GM18873 (cell line): Measurements from ENCODE around the gene COL19A1.
A peak's percentile ranks its signal among the peaks of the same experiment; 100 is the strongest.
"Not testable (repeated sequence)": the region's sequence is repeated elsewhere in the genome, so short reads cannot be mapped to it uniquely, and the experiment has no call there.

Source experiments
- ATAC-seq: cut with Tn5 transposase; IDR thresholded peaks from one replicate; pipeline ENCODE4 v1.9.1; 2021; ENCODE audit warnings: mild to moderate bottlenecking, moderate library complexity, moderate number of reproducible peaks; ENCODE audit not compliant: unreplicated experiment, low FRiP score

Gene COL19A1

GRCh38 chr6:69894578-69895347 is 28.4 kb downstream of the COL19A1 start:
- ATAC-seq = peak; percentile 66

GRCh38 chr6:69895396-69895795 is 29.0 kb downstream of the COL19A1 start:
- ATAC-seq = peak; percentile 26

DNA sequence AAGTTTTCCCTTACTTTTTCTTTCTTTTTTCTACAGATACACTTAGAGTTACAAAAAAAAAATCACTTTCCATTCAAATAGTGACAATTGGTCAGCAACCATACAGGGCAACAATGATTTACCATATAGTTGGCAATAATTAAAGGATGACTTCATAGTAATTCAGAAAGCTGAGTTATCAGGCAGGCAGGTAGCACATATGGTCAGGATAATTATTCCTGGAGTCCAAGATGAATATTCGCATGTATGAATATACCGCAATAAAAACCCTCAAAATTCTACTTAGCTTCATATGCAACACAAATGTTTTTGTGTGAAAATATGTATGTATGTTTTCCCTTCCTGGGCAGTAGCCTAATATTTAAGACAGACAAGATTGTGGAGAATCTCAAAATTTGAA is 34.5 kb downstream of the COL19A1 start:
- no peak for ATAC-seq

DNA sequence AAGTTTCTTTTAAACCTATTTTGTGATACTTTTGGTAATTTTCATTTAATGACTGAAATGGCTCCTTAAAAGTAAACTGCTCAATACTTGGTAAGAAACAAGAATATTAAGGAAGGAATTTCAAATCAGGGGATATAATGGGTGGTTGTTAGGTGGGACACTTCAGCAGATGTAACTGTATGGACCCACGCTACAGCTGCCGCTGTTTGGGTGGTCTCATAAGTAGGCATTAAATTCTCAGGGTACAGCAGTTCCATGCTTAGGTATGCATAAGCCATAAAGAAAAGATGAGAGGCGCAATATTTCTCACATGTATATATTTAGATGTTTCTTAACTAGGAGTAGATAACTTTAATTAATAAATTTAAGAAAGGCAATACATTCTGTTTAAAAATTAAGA is 35.0 kb downstream of the COL19A1 start:
- ATAC-seq = no peak

DNA sequence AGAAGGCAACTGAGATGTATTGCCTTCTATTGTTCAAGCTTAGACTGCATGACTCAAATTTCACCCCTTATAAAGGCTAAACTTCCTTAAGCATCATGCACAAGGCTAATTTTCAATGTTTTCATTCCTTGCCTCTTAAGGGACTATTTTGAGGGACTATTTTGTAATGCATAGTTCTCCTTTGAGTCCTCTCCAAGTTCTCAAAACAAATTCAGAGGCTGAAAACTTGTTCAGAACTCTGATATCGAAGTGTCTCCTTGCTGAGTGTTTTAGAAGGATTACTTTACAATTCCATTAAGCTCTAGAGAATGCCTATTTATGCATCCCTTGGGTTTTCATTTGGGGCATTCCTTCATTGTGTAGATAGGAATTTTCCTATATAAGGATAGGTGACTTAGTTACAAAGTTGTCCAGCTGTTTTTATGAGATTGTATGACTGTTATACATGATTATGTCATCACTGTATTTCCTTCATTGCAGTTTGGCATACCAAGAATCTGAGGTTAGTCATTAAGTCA is 41.7 kb downstream of the COL19A1 start:
- ATAC-seq = no peak

- no peak for ATAC-seq
These were observed 47.0 kb downstream of the COL19A1 start for GRCh38 chr6:69913361-69913760.

GRCh38 chr6:69914015-69914485 is 47.7 kb downstream of the COL19A1 start:
- no peak for ATAC-seq

DNA sequence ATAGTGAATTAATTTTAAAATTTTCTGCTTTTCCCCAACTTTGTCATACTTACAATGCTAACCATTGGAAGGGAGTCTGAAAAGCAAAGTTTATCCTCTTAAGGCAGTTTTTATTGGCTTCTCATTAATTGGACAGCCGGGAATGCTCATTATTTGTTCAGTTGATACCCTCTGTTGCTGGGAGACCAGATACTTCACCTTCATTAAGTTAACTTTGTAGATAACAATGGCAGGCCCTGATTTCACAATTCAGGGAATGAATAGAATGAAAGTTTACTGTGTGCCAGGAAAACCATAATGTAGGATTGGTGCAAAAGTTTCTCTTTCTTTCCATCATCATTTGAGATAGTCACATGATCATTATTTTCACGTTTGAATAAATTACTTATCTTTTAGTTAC is 49.0 kb downstream of the COL19A1 start:
- ATAC-seq = no peak

DNA sequence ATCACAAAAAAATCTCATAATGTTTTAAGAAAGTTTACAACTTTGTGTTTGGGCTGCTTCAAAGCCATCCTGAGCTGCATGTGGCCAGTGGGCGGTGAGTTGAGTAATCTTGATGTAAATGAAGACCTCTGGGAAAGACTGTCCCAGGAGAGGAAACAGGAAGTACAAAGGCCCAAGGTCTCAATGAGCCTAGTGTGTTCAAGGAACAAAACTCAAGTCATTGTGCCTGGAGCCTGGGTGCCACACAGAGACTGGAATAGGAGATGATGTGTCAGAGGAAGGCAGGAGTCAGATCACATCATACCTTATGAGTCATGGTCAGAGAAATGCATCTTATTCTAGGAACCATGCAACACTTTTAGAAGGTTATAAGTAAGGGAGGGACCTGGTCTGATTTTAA is 51.5 kb downstream of the COL19A1 start:
- peak; percentile 83 for ATAC-seq

DNA sequence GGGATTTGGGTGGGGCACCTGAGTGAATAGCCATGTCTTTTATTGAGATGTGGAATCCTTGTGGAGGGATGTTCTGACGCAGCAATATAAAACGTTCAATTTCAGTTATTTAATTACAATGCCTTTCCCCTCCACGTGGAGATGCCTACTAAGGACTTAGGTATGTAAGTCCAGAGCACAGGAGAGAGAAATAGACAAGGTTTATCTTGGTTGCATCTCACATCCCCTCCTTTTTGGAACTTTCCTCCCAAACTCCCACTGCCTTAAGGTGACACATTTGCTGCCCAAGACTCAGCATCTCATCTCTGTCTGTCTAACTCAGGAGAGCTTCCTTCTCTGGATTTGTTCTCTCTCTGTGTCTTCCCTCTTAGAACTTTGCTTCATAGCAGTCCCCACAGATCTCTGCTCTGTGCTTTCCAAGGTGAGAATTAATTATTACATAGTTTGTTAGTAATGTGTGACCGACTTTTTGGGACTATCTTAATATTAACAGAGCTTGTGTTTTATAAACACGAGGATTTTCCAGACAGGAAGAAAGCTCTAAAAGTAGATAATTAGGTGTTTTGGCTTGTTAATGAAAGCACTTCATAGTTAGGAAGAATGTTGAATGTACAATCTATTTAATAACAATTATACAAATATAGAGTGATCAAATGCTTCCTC is 52.6 kb downstream of the COL19A1 start:
- ATAC-seq = no peak

GRCh38 chr6:69921066-69921465 is 54.7 kb downstream of the COL19A1 start:
- not testable (repeated sequence) for ATAC-seq

DNA sequence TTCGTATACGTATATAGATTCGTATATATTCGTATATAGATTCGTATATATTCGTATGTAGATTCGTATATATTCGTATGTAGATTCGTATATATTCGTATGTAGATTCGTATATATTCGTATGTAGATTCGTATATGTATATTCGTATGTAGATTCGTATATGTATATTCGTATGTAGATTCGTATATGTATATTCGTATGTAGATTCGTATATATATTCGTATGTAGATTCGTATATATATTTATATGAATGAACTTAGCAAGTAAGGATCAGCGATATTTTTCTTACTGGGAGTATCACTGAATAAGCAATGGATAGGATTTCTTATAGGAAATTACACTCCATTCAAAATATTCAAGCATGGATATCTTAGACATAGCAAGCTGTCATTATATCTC is 55.3 kb downstream of the COL19A1 start:
- ATAC-seq = not testable (repeated sequence)

DNA sequence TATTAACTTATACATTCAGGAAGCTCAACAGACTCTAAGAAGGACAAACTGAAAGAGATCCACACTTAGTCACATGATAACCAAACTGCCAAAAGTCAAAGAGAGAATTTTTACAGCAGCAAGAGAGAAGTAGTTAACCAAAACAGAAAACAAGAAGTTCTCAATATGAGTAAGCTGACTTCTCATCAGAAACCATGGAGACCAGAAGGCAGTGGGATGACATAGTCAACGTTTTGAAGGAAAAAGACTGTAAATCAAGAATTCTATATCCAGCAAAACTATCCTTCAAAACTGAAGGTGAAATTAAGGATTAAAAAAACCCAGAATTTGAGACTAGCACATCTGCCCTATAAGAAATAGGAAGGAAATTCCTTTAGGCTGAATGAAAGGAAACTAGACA is 60.4 kb downstream of the COL19A1 start:
- no peak for ATAC-seq

DNA sequence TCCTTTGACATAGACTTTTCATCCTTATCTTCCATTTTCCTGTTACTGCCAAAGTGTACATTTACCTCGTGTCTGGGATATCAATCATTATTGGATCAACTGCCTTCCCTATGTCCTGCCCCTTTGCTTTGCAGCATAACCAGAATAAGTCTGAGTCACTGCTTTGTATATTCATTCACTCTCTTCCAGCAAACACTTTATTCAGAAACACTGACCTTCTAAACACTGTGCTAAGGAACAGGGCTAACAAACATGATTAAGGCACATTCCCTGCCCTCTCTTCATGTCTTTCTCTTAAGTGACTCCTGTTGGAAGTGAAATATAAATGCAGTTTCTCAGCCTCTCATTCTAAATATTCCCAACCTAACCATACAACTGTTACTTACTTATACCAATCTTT is 66.9 kb downstream of the COL19A1 start:
- ATAC-seq = no peak

DNA sequence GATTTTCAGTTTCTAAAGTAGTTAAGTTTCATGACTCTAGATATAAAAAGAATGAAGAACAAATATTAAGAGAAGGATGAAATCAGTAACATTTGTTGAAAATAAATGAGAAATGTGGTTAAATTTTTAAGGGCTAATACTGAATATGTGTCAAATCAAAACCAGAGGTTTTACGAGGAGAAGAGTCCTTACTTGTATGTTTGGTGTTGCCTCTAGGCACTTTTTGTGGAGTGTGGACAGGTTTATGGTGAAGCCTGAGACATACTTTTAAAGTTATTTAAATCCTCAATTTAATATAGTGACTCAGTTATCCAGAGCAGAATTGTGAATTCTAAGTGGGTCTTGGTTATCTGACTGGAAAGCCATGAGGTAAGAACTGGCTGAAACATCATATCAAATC is 68.7 kb downstream of the COL19A1 start:
- no peak for ATAC-seq

DNA sequence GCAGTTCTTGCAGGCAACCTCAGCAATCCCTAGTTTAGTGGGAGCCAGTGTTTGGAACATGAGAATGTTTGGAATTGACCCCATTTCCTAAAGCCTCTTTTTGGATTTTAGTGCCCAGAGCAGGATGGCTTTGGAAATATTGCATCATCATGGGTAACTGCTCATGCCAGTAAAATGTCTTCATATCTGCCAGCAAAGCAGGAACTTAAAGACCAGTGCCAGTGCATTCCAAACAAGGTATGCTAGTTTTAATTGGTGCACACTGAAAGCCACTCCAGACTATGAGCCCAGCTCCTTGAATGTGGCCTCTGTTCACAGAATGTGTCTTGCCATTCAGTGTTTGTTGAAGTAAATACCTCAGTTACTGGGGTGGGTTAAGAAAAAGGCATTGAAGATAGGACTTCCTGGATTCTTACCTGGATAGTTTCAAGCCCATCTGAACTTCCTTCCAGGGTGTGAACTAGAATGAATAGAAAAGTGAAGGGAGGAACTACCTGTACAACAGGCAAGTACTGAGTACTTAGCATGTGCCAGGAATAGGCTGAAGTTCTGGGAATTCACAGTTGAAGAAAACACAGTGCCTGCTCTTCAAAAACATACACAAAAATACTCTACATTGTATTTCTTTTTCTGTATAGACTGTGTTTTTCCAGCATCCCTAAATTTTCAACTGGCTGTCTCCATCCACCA is 70.5 kb downstream of the COL19A1 start:
- no peak for ATAC-seq

- ATAC-seq = no peak
These were observed 71.2 kb downstream of the COL19A1 start for GRCh38 chr6:69937402-69938136.

GRCh38 chr6:69942485-69942884 is 76.1 kb downstream of the COL19A1 start:
- no peak for ATAC-seq

- ATAC-seq = no peak
These were observed 78.8 kb downstream of the COL19A1 start for GRCh38 chr6:69945192-69945591.

DNA sequence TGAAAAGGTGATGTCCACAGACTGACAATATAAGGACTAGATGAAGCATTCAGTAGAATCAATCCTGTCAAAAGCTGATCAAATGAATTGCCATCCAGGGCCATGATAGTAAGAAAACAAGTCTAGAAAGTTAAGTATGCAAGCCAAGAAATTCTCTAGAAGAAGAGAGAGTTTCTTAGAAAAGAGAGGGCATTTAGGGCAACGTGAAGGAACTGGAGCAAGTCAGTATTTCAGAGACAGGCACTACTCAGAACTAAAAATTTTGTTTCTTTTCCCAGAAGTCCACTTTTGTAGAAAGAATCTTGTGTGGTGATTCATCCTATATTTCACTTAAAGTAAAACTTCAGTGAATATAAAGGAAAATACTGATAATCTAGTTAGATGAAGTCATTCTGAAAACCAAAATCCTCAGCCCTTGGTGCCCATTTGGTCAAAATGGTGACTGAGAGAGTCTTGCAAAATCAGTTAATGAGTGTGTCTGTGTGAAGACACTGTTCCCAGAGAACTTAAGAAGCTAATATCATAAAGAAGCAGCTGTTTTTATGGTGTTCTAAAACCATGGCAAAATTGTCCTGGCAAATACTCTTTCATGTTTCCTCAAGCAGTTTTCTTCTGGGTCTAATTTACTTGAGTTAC is 82.2 kb downstream of the COL19A1 start:
- no peak for ATAC-seq
